ENCODE data around the gene GTF2IRD1. TPM values are rescaled to one million over a fixed set of nuclear protein-coding genes. Genes with fewer than 3 reads are reported as not detected.
"Not testable (repeated sequence)": the region's sequence is repeated elsewhere in the genome, so short reads cannot be mapped to it uniquely, and the experiment has no call there.

Gene GTF2IRD1
- total RNA-seq, 4 donors from 2014 or later, result 2.8 to 27.1 (median 17.1) TPM

DNA sequence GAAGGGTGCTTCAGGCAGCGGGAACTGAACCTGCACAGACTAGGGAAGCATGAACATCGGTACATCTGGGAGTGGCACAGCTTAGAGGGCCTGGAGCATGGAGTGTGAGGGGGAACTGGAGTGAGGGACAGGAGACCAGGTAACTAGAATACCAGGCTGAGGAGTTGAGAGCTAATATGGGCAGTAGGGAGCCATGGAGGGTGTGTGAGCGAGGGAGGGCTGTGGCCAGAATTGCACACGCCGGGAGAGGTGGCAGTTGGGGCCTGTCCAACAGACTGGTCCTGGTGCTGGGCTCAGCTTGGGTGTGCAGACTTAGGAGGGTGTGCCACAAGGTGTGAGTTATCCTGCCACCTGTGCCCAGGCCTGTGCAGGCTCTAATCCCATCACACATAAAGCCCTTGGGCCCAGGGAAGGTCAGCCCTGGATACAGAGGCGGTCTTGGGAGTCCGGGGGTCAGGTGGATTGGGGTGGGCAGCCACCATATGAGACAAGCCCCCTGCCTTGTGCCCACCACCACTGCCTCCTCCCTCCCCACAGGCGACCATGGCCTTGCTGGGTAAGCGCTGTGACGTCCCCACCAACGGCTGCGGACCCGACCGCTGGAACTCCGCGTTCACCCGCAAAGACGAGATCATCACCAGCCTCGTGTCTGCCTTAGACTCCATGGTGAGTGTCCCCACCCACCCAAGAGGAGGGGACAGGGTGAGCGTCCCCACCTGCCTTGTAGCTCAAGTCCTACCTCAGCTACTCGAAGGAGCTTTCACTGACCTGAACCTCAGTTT is 54.0 kb downstream of the GTF2IRD1 start:
- no peaks in the 10 kb centered on the region for H3K9me3 ChIP-seq
- H3K4me3 ChIP-seq, result no peak overlapping the region
- H3K36me3 ChIP-seq, result peaks cover 0 to 5% (median 0%) of the 10 kb centered on the region in 3 donors
- H3K4me1 ChIP-seq, result peaks cover 0 to 5% (median 0%) of the 10 kb centered on the region in 4 donors
- H3K27me3 ChIP-seq, result no peaks in the 10 kb centered on the region
- H3K27ac ChIP-seq, result no peak overlapping the region
- no peak for TF ChIP-seq POLR2A (IDR thresholded peaks at IDR 0.05)
- TF ChIP-seq, protein P1, sequence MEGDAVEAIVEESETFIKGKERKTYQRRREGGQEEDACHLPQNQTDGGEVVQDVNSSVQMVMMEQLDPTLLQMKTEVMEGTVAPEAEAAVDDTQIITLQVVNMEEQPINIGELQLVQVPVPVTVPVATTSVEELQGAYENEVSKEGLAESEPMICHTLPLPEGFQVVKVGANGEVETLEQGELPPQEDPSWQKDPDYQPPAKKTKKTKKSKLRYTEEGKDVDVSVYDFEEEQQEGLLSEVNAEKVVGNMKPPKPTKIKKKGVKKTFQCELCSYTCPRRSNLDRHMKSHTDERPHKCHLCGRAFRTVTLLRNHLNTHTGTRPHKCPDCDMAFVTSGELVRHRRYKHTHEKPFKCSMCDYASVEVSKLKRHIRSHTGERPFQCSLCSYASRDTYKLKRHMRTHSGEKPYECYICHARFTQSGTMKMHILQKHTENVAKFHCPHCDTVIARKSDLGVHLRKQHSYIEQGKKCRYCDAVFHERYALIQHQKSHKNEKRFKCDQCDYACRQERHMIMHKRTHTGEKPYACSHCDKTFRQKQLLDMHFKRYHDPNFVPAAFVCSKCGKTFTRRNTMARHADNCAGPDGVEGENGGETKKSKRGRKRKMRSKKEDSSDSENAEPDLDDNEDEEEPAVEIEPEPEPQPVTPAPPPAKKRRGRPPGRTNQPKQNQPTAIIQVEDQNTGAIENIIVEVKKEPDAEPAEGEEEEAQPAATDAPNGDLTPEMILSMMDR (IDR thresholded peaks at IDR 0.05), result no peak
- no peak for DNase-seq

DNA sequence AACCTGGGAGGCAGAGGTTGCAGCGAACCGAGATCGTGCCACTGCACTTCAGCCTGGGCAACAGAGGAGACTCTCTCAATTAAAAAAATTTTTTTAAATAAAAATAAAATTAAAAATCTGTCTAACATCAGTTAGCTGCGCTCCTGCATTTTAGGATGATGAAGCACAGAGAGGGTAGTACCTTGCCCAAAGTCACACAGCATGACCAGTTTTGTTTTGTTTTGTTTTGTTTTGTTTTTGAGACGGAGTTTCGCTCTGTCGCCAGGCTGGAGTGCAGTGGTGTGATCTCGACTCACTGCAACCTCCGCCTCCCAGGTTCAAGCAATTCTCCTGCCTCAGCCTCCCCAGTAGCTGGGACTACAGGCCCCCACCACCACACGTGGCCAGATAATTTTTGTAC is 55.7 kb downstream of the GTF2IRD1 start:
- DNase-seq, H3K27me3 ChIP-seq, H3K9me3 ChIP-seq, H3K27ac ChIP-seq, H3K4me3 ChIP-seq, H3K4me1 ChIP-seq: not testable (repeated sequence)
- H3K36me3 ChIP-seq, result peaks cover 0 to 14% (median 0%) of the 10 kb centered on the region in 3 donors

DNA sequence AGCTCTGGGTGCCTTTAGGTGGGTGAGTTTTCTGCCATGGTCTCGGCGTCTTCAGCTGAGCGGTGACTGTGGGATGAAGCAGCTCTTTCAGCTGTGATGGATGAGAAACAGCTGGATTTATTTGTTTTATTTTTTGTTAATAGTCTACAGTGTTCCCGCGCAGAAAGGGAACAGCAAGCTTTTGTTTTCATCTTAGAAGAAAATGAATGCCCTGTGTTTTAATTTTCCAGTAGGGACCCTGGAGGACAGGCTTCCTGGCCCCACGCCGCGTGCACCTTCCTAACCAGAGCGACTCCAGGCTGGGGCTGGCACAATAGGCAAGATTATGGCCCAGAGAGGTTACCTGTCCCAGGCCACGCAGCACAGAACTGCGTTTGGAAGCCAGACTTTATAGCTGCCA is 57.6 kb downstream of the GTF2IRD1 start:
- H3K27me3 ChIP-seq, result no peaks in the 10 kb centered on the region
- no peak overlapping the region for H3K27ac ChIP-seq

DNA sequence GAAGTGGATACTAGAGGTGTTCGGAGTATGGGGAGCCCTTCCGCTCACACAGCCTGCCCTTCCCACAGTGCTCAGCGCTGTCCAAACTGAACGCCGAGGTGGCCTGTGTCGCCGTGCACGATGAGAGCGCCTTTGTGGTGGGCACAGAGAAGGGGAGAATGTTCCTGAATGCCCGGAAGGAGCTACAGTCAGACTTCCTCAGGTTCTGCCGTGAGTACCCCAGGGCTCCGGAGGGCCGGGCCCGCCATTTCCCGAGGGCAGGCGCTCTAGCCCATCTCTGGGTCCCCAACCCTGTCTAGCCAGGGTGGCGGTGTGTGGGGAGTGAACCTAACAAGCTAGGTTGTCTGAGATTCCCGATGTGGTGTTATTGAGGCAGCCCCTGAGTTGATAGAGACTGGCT is 59.1 kb downstream of the GTF2IRD1 start:
- Histone ChIP-seq H3K9me3 (no peaks in the 10 kb centered on the region), H3K4me3 (no peak overlapping the region), H3K4me1 (no peaks in the 10 kb centered on the region), H3K27ac (no peak overlapping the region), H3K27me3 (no peaks in the 10 kb centered on the region), H3K36me3 (peaks cover 0 to 17% (median 0%) of the 10 kb centered on the region in 3 donors)
- TF ChIP-seq, protein P1 (IDR thresholded peaks at IDR 0.05), result no peak
- TF ChIP-seq POLR2A (IDR thresholded peaks at IDR 0.05), result no peak
- DNase-seq, result no peak

More for the DNA sequence above, 57.6 kb downstream of the GTF2IRD1 start:
- TF ChIP-seq, protein P1 (IDR thresholded peaks at IDR 0.05), result no peak
- no peak for TF ChIP-seq POLR2A (IDR thresholded peaks at IDR 0.05)
- no peaks in the 10 kb centered on the region for H3K9me3 ChIP-seq
- DNase-seq, result no peak
- H3K36me3 ChIP-seq, result peaks cover 0 to 17% (median 0%) of the 10 kb centered on the region in 3 donors
- peaks cover 0 to under 1% (median 0%) of the 10 kb centered on the region in 4 donors for H3K4me1 ChIP-seq
- no peak overlapping the region for H3K4me3 ChIP-seq

DNA sequence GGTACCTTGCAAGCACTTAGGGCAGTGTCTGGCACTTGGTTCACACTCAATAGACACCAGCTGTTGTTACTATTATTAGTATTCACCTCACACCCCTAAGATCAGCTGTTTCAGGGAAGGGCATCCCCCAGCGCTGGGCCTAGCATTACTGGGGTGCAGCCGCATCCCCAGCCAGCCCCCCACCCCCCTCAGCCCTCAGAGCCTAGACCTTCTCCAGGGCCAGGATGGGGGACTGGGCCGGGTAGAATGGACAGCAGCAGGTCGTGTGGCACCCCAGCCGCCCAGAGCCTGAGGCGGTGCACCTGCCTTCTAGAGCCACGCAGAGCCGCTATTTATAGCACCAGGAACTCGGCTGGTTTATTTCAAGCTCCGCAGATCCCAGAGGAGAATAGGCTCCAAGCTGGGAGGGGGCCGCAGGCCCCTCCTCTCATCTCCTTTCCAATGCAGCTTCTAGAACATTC is 60.5 kb downstream of the GTF2IRD1 start:
- DNase-seq, result no peak
- TF ChIP-seq, protein P1 (IDR thresholded peaks at IDR 0.05), result no peak
- TF ChIP-seq POLR2A (IDR thresholded peaks at IDR 0.05), result no peak
- no peaks in the 10 kb centered on the region for H3K27me3 ChIP-seq
- H3K4me3 ChIP-seq, result no peak overlapping the region
- no peaks in the 10 kb centered on the region for H3K9me3 ChIP-seq
- H3K4me1 ChIP-seq, result no peaks in the 10 kb centered on the region
- H3K27ac ChIP-seq, result no peak overlapping the region
- peaks cover 0 to 19% (median 0%) of the 10 kb centered on the region in 3 donors for H3K36me3 ChIP-seq

DNA sequence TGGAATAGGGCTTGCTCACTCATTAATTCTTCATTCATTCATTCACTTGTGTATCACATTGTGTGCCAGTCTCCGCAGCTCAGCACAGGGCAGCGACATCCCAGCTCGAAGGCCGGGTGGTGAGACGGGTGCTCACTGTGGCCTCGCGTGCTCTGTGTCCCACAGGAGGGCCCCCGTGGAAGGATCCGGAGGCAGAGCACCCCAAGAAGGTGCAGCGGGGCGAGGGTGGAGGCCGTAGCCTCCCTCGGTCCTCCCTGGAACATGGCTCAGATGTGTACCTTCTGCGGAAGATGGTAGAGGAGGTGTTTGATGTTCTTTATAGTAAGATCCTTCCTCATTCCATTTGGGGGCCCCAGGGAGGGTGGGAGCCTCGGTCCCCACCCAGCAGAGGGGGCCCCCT is 61.6 kb downstream of the GTF2IRD1 start:
- Histone ChIP-seq H3K27me3 (no peaks in the 10 kb centered on the region), H3K36me3 (peaks cover 0 to 29% (median 0%) of the 10 kb centered on the region in 3 donors), H3K27ac (no peak overlapping the region), H3K4me1 (no peaks in the 10 kb centered on the region), H3K4me3 (no peak overlapping the region), H3K9me3 (no peaks in the 10 kb centered on the region)
- no peak for DNase-seq
- no peak for TF ChIP-seq POLR2A (IDR thresholded peaks at IDR 0.05)
- TF ChIP-seq, protein P1 (IDR thresholded peaks at IDR 0.05), result no peak

Measured in Peyer's patch (tissue), 4 donors.